Nucleus accumbens (tissue), 56 donors: ENCODE results near the gene PCDHAC1.

Experiments
- DNase-seq, 56 donors: peaks; one replicate each; lab custom pipeline; 2025; lab: John Stamatoyannopoulos, UW

Gene PCDHAC1

GRCh38 chr5:140966293-140967225, 40.5 kb downstream of the PCDHAC1 start, which contains the start of gene PCDHAC2:
PCDHAC2 (plus strand) TSS chr5:140966476; CDS start chr5:140966767, 291 bp downstream.
- DNase-seq, result peak in 52 of 56 donors; percentile 20 to 83 (median 68)

DNA sequence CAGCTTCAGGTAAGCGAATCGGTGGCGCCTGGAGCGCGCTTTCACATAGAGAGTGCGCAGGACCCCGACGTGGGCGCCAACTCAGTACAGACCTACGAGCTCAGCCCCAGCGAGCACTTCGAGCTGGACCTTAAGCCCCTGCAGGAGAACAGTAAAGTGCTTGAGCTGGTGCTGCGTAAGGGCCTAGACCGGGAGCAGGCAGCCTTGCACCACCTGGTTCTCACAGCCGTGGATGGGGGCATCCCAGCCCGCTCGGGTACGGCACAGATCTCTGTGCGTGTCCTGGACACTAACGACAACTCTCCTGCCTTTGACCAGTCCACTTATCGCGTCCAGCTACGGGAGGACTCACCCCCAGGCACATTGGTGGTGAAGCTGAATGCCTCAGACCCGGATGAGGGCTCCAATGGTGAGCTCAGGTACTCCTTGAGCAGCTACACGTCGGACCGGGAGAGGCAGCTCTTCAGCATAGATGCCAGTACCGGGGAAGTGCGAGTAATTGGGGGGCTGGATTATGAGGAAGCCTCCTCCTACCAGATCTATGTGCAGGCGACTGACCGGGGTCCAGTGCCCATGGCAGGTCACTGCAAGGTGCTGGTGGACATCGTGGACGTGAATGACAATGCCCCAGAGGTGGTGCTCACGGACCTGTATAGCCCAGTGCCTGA, 41.3 kb downstream of the PCDHAC1 start:
- DNase-seq, result peak in 3 of 56 donors; percentile 27 to 40 (median 27)

GRCh38 chr5:140969880-140970279, 43.8 kb downstream of the PCDHAC1 start:
- DNase-seq, result no peak

- DNase-seq, result no peak
Measured at GRCh38 chr5:140973550-140973949, 47.5 kb downstream of the PCDHAC1 start.

GRCh38 chr5:140977003-140977402, 50.9 kb downstream of the PCDHAC1 start:
- no peak for DNase-seq

DNA sequence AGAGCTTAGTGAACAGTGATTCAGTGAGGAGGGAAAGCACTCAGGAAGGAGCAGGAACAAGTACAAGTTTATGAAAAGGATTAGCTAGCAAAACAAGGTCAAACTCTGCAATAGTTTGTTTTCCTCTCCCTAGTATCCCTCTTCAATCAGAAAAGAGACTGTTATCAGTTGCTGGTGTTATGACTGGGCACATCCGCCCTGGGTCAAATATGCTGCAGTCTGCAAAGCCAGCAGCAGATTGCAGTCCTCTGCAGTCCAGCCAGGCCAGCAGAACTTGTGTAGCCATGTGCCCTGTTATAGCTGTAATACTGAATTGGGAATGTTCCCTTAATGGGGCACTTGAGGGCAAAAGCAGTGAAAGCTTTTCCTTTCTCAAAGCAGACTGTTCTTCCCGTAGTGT, 52.2 kb downstream of the PCDHAC1 start:
- no peak for DNase-seq

GRCh38 chr5:140978983-140979382, 52.9 kb downstream of the PCDHAC1 start:
- no peak for DNase-seq
